GM20000 (cell line): Measurements from ENCODE around the gene P2RY13.

Source experiments
- DNase-seq: peaks from one replicate; pipeline ENCODE4 v3.0.0; 2012; ENCODE audit warnings: low spot score
- TF ChIP-seq, protein P1 (sequence below): IDR thresholded peaks from 2 replicates; pipeline ENCODE4 v1.5.1; 2012; ENCODE audit warnings: mild to moderate bottlenecking, control low read depth; ENCODE audit errors: extremely low read depth, missing control alignments

P2RY13 gene

DNA sequence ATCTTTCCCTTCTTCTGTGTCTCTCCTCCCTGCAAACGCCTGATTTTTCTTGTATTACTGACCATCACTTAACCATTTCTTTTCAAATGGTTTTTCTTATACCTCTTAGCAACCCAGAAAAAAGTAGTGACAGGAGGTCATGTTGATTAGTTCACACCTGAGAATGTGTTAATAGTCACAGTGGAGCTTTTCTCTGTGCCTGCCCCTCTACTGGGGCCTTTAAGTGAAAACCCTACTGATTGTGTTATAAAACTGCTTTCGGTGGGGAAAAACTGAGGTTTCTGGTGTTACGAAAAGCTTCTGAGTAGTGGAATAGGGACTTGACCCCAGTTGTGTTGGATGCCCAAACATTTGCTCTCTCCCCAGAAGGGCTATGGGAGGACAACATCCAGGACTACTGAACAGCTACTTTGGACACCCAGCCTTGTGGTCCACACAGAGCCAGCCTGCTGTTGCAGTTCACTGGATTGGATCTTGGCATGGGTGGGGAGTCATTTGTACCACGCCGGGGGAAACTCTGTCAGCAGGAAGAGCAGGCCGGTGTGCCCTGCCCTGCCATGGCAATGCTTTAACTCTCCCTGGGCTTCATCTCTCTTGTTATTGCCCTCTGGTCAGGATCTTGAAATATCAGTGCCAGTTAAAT, 23.1 kb downstream of the P2RY13 start:
- no peak for DNase-seq
- TF ChIP-seq, protein P1, sequence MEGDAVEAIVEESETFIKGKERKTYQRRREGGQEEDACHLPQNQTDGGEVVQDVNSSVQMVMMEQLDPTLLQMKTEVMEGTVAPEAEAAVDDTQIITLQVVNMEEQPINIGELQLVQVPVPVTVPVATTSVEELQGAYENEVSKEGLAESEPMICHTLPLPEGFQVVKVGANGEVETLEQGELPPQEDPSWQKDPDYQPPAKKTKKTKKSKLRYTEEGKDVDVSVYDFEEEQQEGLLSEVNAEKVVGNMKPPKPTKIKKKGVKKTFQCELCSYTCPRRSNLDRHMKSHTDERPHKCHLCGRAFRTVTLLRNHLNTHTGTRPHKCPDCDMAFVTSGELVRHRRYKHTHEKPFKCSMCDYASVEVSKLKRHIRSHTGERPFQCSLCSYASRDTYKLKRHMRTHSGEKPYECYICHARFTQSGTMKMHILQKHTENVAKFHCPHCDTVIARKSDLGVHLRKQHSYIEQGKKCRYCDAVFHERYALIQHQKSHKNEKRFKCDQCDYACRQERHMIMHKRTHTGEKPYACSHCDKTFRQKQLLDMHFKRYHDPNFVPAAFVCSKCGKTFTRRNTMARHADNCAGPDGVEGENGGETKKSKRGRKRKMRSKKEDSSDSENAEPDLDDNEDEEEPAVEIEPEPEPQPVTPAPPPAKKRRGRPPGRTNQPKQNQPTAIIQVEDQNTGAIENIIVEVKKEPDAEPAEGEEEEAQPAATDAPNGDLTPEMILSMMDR, result no peak

DNA sequence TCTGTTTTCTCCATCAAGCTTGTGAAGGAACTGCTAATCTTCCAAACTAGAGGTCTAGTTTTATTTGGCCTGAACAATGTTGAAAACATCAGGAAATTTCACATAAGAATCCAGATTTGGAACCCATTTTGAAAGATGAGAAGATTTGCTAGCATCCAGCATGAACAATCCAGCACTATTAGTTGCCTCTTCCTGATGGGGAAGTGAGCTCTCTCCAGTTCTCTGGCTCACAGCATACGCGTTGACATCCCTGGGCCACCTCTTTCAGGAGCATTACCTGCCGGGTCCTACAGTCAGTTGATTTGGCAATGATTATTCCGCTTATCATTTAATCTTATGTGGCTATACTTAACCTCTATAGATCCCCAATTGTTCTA, 23.6 kb downstream of the P2RY13 start:
- DNase-seq, result no peak
- TF ChIP-seq, protein P1, result no peak

DNA sequence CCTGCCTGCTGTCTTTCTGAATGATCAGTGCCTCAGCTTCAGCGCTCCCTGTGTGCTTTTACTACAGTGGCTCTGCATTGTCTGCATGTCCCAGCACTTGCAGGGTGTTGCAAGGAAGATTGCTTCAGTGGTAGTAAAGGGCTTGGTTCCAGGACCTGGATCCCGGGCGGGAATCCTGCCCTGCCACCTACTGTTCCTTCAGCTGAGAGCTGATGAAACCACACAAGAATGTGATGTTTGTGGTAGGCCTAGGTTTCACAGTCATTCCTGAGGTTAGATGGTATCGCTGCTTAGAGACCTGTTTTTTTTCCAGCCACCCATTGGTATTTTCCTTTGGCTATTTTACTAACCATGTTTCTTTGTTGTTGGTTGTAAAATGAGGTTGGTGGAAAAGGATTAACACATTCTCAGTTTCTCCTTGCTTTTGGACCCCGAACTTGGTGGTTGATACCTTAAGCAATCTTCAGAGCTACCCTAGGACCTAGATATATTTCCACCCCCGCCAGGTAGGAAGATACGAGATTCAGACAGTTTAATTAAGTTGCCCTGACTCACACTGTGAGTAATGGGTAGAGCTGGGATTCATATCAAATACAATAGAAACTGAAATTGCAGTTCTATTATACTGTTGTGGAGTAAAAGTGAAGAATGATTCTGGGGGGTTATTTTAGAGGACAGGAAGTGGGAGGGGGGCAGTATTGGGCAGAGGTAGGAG, 24.1 kb downstream of the P2RY13 start:
- no peak for DNase-seq
- TF ChIP-seq, protein P1, result no peak

DNA sequence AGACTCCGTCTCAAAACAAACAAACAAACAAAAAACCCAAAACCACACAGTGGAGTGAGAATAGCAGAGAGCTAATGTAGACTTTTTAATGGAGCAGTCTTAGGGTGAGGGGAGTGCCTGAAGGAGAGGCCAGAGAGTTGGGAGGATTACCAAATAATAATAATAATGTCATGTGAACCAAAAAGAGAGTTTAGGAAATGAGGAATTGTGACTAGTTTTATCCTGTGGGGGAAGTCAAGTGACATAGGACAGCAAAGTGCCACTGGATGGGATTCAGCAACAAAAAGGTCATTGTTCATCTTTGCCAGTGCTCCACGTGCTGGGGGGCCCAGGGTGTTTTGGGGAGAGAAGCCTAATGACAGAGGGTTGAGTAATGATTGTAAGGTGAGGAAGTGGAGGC, 25.6 kb downstream of the P2RY13 start:
- TF ChIP-seq, protein P1, result no peak
- DNase-seq, result no peak

DNA sequence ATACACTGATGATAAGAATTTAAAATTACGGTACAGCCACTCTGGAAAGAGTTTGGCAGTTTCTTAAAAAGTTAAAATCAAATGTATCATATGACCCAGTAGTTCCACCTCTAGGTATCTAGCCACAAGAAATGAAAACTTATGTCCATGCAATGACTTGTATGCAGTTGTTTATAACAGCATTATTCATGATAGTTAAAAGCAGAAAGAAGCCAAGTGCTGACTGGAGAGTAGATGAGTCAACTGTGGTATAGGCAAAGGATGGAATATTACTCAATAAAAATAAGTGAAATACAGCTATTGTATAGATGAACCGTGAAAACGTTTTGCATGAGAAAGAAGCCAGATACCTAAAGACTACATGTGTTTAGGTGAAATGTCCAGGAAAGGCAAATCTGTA, 27.6 kb downstream of the P2RY13 start:
- DNase-seq, result no peak
- TF ChIP-seq, protein P1, result no peak

DNA sequence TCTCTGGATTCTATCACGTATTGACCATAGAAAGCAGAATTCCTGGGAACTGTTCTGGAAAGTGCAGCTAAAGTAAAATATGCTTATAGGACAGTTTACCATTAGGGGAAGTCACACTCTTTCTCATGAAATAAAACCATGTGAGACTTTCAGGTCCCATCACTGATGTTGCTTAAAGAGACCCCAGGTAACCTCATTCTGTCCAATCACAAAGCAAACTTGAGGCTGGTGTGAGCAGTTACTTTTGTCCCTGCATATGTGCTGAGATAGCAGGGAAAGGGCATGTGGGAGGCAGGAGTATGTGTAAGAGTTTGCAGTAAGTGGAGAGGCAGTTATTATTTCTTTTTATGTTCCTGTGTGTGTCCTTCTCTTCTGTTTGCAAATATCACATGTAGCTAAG, 28.8 kb downstream of the P2RY13 start:
- no peak for DNase-seq
- TF ChIP-seq, protein P1, result no peak

DNA sequence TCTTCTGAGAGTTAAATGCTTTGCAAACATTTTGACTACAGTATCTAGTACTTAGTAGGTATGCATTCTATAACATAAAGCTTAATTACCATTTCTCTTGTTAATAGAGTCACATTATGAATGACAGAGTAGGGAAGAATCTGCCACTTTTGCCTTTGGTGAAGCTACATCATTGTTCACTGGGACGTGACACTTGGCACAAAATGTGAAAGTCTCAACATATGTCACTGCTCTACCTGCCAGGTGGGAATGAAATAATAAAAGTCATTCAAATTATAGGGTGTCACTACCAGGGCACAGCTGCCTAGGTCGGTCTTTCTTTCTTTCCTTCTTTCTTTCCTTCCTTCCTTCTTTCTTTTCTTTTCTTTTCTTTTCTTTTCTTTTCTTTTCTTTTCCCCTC, 30.3 kb downstream of the P2RY13 start:
- no peak for DNase-seq
- TF ChIP-seq, protein P1, result no peak
